PFSK-1 (cell line): ENCODE results near the gene PRDM8.

Source experiments
- FOXP2 ChIP-seq: optimal IDR thresholded peaks from 2 replicates; pipeline ENCODE3; 2011; ENCODE audit warnings: borderline replicate concordance, control low read depth, inconsistent platforms; ENCODE audit not compliant: insufficient read depth; ENCODE audit errors: extremely low read length, extremely low read depth
- POLR2AphosphoS5 ChIP-seq: IDR thresholded peaks from 2 replicates; pipeline ENCODE4 v1.6.1; 2012; ENCODE audit warnings: low read depth, mild to moderate bottlenecking, control low read depth, low read length, moderate library complexity
- REST ChIP-seq, 2 experiments: IDR thresholded peaks; 2 replicates each; pipeline versions ENCODE4 v1.6.1 to v1.8.0; 2011 to 2012; ENCODE audit warnings: low read depth in 2 of 2, low read length in 2 of 2, control low read depth in 1 of 2, inconsistent platforms in 1 of 2, mild to moderate bottlenecking in 1 of 2, moderate library complexity in 1 of 2; ENCODE audit not compliant: insufficient read depth in 1 of 2
- SIN3A ChIP-seq: IDR thresholded peaks from 2 replicates; pipeline ENCODE4 v1.6.1; 2012; ENCODE audit warnings: mild to moderate bottlenecking, low read length, moderate library complexity, borderline replicate concordance; ENCODE audit not compliant: insufficient read depth
- TAF1 ChIP-seq: IDR thresholded peaks from 2 replicates; pipeline ENCODE4 v1.6.1; 2012; ENCODE audit warnings: low read length, control low read depth, borderline replicate concordance; ENCODE audit not compliant: insufficient read depth

The PRDM8 gene

GRCh38 chr4:80216100-80216761 is 18.9 kb downstream of the PRDM8 start:
- no peak for TF ChIP-seq FOXP2
- no peak for TF ChIP-seq TAF1
- no peak for TF ChIP-seq POLR2AphosphoS5

DNA sequence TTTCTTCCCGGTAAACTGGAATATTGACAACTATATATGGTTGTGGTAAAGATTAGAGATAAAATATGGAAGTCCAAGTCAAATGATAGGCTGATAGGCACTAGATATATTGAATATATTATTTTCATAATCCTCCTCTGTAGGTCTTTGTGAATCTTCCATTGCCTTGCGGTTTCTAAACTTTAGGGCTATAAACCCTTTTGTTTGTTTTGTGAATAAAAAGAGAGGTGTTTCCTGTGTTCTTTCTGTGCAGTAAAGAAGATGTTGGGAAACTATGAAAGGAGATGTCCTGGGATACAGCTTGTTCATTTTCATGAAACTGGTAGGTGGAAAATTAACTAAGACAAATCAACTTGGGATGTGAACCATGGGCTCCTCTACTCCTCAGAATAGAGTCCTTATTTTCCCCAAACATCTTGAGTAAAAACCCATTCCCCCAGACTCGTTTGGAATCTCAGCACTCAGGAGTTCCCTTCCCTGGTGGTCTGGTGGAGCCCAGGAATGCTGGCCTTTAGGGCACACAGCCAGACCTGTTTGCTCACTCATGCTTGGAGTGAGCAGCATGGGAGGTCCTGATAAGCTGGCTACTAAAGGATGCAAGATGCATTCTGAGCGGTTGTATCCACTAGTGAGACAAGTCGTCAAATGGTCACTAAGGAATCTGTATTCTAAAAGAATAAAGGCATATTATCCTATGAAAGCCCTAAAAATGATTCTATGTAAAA is 22.2 kb downstream of the PRDM8 start:
- TF ChIP-seq SIN3A = no peak
- no peak for TF ChIP-seq POLR2AphosphoS5
- TF ChIP-seq TAF1 = no peak

GRCh38 chr4:80220711-80221110 is 23.4 kb downstream of the PRDM8 start:
- TF ChIP-seq TAF1 (no peak), FOXP2 (no peak), REST (IDR thresholded peaks at IDR 0.05; ENCODE audit: insufficient read depth in 1 of 2, low read depth in 2 of 2, low read length in 2 of 2) (no peak), POLR2AphosphoS5 (no peak), SIN3A (no peak)

GRCh38 chr4:80221161-80221560 is 23.9 kb downstream of the PRDM8 start:
- TF ChIP-seq POLR2AphosphoS5 (no peak), REST (IDR thresholded peaks at IDR 0.05; ENCODE audit: insufficient read depth in 1 of 2, low read depth in 2 of 2, low read length in 2 of 2) (no peak), FOXP2 (no peak), TAF1 (no peak), SIN3A (no peak)

DNA sequence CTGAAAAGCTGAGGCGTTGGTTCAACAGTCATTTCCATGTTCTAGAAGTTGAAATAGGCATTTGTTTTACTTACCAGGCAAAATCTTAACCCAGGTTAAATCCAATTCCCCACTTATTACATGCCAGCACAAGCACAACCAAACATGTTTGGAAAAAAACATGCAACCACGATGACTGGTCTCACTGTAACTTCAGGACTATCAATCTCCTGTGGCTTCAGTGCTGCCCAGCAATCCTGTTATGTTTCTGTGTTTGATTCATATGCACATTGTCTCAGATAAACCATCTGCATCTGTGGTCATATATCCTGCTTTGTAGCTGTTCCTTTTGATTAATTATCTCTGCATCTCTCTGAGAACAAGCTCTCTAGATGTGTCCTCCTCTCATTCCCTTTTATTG is 28.3 kb downstream of the PRDM8 start:
- TF ChIP-seq FOXP2 (no peak), TAF1 (no peak), SIN3A (no peak), POLR2AphosphoS5 (no peak), REST (IDR thresholded peaks at IDR 0.05; ENCODE audit: insufficient read depth in 1 of 2, low read depth in 2 of 2, low read length in 2 of 2) (no peak)

GRCh38 chr4:80226094-80226493 is 28.8 kb downstream of the PRDM8 start:
- no peak for TF ChIP-seq SIN3A
- TF ChIP-seq POLR2AphosphoS5 = no peak
- no peak for TF ChIP-seq REST (IDR thresholded peaks at IDR 0.05; ENCODE audit: insufficient read depth in 1 of 2, low read depth in 2 of 2, low read length in 2 of 2)
- no peak for TF ChIP-seq FOXP2
- TF ChIP-seq TAF1 = no peak
